ENCODE results near the gene ZBTB17. TPM values are rescaled to one million over a fixed set of nuclear protein-coding genes. Genes with fewer than 3 reads are reported as not detected.
A peak's percentile ranks its signal among the peaks of the same experiment; 100 is the strongest.

The ZBTB17 gene
- total and polyA plus RNA-seq, 2 experiments from 2014 or later: 21.9 to 26.6 TPM

DNA sequence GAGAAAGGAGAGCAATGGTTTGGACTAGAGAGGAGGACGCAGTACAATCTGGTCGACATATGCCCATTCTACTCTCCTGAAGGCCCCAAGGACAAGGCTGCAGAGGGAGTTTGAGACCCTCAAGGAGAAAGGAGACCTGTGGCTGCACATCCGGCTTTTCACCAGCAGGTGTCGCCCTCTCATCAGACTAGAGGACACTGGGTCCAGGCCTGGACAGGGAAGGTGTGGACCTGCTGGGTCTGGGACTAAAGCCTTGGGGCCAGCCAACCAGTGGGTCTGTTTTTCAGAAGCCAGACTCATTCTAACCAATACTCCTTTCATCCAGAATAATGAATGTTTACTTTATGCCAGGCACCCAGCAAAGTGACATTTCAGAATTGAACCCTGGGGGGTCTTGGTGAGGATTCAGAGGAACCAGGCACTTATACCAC is 33.1 kb upstream of the ZBTB17 start:
- peaks cover 23% of the 10 kb centered on the region for H3K4me1 Mint-ChIP-seq
- ATAC-seq: peak; percentile 49
- H3K36me3 Mint-ChIP-seq (ENCODE audit: low read depth): no peaks in the 10 kb centered on the region
- H3K4me3 Mint-ChIP-seq: no peak overlapping the region
- no peak overlapping the region for H3K27ac Mint-ChIP-seq
- H3K4me3 ChIP-seq: no peak overlapping the region
- no peak overlapping the region for H3K4me2 ChIP-seq
- peaks cover 13% of the 10 kb centered on the region for H3K4me1 ChIP-seq (ENCODE audit: insufficient read depth)
- no peaks in the 10 kb centered on the region for H3K79me2 ChIP-seq (replicated peaks; ENCODE audit: insufficient read depth)
- peaks cover 10% of the 10 kb centered on the region for H3K27me3 Mint-ChIP-seq (ENCODE audit: insufficient read depth, low read depth, poor library complexity)
- no peaks in the 10 kb centered on the region for H3K27me3 ChIP-seq (ENCODE audit: insufficient read depth)
- DNase-seq (ENCODE audit: low spot score): peak; percentile 94
- H3K9me3 Mint-ChIP-seq: no peaks in the 10 kb centered on the region
- no peak overlapping the region for H3K27ac ChIP-seq (ENCODE audit: low read depth)
- no peaks in the 10 kb centered on the region for H3K9me2 ChIP-seq (ENCODE audit: insufficient read depth)
- H3K36me3 ChIP-seq (ENCODE audit: insufficient read depth): no peaks in the 10 kb centered on the region
- no peaks in the 10 kb centered on the region for H4K20me1 ChIP-seq (replicated peaks; ENCODE audit: insufficient read depth)
- peaks cover 6% of the 10 kb centered on the region; the same call in 1 of the 2 replicates for H3F3A ChIP-seq (replicated peaks; ENCODE audit: low read depth)
- H2AFZ ChIP-seq: no peak overlapping the region
- TF ChIP-seq EZH2phosphoT487 (IDR thresholded peaks at IDR 0.05; ENCODE audit: unreplicated experiment) (no peak), CTCF (conservative IDR thresholded peaks at IDR 0.05; ENCODE audit: low read depth in 2 of 2) (peak; percentile 99)

DNA sequence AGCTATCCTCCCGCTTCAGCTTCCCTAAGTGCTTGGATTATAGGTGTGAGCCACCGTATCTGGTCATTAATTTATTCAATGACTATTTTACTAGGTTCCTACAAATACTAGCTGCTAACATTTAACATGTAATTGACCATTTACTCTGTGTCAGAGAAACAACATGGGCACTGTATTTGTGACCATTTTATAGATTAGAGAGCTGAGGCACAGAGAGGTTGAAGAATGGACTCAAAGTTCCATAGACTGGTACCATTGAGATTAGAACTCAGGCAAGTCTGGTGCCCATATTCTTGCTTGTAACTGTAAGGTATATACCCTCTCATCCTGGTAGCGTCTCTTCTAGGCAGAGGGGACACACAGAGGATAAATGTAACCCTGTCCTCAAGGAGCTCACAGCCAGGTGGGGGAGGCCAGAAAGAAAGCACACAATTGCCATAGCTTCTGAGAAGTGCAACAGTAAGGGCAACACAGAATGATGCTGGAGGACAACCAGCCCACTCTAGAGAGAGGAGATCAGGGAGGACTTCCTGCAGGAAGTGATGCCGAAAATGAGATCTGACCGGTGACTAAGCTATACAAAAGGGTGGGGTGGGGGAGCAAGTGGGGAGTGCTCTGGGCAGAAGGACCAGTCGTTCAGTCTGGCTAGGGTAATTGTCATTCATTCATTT is 31.9 kb upstream of the ZBTB17 start:
- no peak for ATAC-seq
- Histone ChIP-seq H3F3A (replicated peaks; ENCODE audit: low read depth) (peaks cover 6% of the 10 kb centered on the region; the same call in 1 of the 2 replicates), H3K4me2 (no peak overlapping the region), H3K79me2 (replicated peaks; ENCODE audit: insufficient read depth) (no peaks in the 10 kb centered on the region), H3K36me3 (ENCODE audit: insufficient read depth) (no peaks in the 10 kb centered on the region), H2AFZ (no peak overlapping the region), H3K27me3 (ENCODE audit: insufficient read depth) (no peaks in the 10 kb centered on the region), H3K4me3 (no peak overlapping the region), H3K27ac (ENCODE audit: low read depth) (no peak overlapping the region), H3K4me1 (ENCODE audit: insufficient read depth) (0 out of 2 replicates have a peak, but pooled peaks cover 6% of the 10 kb centered on the region), H3K9me2 (ENCODE audit: insufficient read depth) (no peaks in the 10 kb centered on the region), H4K20me1 (replicated peaks; ENCODE audit: insufficient read depth) (no peaks in the 10 kb centered on the region)
- Mint-ChIP-seq H3K4me3 (no peak overlapping the region), H3K9me3 (no peaks in the 10 kb centered on the region), H3K27me3 (ENCODE audit: insufficient read depth, low read depth, poor library complexity) (peaks cover 10% of the 10 kb centered on the region), H3K4me1 (peaks cover 20% of the 10 kb centered on the region), H3K27ac (no peak overlapping the region), H3K36me3 (ENCODE audit: low read depth) (no peaks in the 10 kb centered on the region)
- DNase-seq (ENCODE audit: low spot score): no peak
- no peak for TF ChIP-seq CTCF (conservative IDR thresholded peaks at IDR 0.05; ENCODE audit: low read depth in 2 of 2)
- TF ChIP-seq ZNF462 (CRISPR knock-in tag; IDR thresholded peaks at IDR 0.05): no peak
- no peak for TF ChIP-seq ZNF331 (CRISPR knock-in tag; IDR thresholded peaks at IDR 0.05; ENCODE audit: low read depth)
- no peak for TF ChIP-seq CREB1 (CRISPR knock-in tag; IDR thresholded peaks at IDR 0.05; ENCODE audit: low read depth)
- TF ChIP-seq STAT1 (IDR thresholded peaks at IDR 0.05; ENCODE audit: unreplicated experiment): no peak
- no peak for TF ChIP-seq JUNB (IDR thresholded peaks at IDR 0.05; ENCODE audit: unreplicated experiment)
- no peak for TF ChIP-seq EZH2 (IDR thresholded peaks at IDR 0.05; ENCODE audit: low read depth, unreplicated experiment)
- TF ChIP-seq, protein P1, sequence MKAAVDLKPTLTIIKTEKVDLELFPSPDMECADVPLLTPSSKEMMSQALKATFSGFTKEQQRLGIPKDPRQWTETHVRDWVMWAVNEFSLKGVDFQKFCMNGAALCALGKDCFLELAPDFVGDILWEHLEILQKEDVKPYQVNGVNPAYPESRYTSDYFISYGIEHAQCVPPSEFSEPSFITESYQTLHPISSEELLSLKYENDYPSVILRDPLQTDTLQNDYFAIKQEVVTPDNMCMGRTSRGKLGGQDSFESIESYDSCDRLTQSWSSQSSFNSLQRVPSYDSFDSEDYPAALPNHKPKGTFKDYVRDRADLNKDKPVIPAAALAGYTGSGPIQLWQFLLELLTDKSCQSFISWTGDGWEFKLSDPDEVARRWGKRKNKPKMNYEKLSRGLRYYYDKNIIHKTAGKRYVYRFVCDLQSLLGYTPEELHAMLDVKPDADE (IDR thresholded peaks at IDR 0.05): no peak

Data from GM23338 (cell line).